LoVo (cell line): ENCODE data around the gene KCNH3.
"Not testable (repeated sequence)": the region's sequence is repeated elsewhere in the genome, so short reads cannot be mapped to it uniquely, and the experiment has no call there.

Source experiments
- DNase-seq: peaks from one replicate; pipeline ENCODE4 v3.0.0-alpha.2; 2016; ENCODE audit warnings: low spot score

Gene KCNH3

DNA sequence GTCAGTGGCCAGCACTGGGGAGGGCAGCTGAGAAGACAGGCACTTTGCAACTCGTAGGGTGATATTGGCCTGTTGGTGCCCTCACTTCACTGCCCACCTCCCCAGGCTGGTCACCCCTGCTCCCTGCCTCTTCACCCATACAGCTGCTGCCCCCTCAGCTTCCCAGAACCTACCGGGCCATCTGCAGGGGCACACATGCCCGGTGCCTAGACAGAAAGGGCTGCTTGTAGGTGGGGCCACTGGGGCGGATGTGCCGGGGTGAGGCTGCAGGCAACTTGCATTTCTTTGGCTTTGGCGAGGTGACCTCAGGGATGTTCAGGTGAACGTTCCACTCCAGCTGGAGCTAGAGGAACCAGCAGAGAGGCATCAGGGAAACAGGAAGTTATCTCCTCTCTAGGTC, 49.5 kb downstream of the KCNH3 start:
- no peak for DNase-seq

DNA sequence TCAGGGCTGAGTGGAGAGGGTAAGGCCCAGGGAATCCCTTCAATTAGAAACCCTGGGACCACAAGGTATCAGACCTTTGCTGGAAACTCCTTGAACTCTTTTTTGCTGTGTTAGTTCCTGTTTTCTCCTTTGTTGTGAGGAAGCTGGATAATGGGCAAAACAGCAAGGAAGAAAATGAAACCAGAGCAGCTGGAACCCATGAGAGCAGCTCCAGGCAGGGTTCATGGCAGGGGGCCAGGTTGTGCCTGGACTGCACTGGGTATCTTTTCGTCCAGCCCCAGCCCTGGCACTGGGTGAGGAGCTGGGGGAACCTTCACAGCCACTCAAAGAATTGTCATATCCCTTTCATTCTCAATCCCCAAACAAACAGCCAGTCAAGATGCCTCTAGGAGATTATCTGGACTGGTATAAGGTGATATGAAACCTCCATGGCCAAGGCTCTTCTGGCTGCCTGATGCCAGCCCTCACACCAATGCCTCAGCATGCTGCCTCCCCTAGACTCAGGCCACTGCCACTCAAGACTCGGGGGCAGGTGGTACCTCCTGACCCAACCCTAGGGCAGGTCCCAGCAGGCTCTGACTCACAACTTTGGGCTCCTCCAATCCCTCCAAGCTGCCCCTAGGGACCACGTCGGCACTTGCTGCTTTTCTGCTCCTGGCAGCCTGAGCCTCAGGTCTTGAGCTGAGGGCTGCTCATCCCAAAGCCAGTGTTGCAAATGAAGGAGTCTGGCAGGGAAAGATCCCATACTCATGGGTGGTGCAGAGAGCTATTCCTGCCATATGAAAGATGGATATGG, 50.1 kb downstream of the KCNH3 start:
- DNase-seq = no peak

DNA sequence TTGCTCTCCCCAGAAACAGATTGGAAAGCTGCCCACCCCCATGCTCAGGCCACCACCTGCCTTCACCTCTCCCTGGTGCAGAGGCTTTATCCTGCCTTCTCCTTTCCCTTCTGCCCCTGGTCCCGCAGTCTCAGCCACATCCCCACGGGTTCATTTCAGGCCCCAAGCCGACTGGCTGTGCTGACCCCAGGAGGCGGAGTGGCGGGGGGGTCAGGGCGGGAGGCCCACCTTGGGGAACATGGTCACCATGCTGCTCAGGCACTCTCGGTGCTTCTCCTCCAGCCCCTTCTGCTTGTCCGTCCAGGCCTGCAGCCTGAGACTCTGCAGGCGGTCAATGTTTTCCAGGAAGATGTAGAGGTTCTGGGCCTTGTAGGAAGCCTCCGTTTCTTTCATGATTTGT, 59.7 kb downstream of the KCNH3 start:
- DNase-seq = no peak

DNA sequence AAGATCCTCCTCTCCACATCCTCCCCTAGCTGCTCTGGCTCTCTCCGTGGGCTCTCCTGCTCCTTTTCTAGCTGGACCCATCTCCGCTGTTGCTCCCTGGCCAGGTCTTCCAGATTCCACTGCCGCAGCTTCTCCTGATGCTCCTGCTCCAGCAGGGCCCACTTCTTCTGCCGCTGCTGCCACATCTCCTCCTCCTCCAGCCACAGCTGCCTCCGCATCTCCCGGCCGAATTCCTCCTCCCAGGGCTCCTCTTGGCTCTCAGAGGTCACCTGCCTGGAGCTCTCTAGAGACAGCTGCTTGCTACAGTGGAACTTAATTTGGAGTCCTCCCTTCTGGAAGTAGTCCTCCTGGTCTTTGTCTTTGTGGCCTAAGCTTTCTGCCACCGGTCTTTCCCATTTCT, 61.1 kb downstream of the KCNH3 start:
- DNase-seq = no peak

DNA sequence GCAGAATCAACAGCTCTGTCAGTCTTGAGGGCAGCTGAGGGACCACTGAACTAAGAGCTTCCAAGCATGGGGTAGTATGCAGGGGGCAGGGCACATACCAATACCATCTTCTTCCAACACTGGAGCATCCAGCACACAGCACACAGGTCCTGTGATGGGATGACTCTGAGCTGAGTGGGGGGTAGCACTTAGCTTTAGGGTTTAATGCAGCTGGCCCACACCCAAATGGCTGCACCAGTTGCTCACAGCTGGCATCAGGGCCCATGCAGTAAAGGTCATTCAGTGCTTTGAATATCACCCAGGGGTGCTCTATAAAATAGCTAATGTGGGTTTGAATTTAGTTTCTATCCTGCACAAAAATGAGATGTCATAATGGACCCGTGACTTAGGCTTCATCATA, 64.9 kb downstream of the KCNH3 start:
- DNase-seq = no peak

DNA sequence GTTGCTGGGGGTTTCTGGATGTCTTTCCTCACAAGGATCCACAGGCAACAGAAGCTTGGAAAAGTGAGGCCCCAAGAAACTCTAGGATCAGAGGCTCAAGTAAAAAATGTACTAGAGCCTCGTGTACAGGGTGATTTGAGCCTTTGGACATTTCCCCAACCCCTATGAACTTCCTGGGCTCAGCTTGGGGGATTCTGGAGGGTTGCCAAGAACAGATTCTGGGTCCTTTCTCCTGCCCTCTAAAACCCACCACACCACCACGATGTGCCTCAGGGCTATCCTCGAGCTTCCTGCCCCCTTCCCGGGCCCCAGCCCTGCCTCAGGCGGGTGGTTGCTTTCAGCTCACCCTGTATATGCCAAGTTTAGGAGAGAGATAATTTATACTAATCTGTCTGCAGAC, 66.0 kb downstream of the KCNH3 start:
- no peak for DNase-seq

DNA sequence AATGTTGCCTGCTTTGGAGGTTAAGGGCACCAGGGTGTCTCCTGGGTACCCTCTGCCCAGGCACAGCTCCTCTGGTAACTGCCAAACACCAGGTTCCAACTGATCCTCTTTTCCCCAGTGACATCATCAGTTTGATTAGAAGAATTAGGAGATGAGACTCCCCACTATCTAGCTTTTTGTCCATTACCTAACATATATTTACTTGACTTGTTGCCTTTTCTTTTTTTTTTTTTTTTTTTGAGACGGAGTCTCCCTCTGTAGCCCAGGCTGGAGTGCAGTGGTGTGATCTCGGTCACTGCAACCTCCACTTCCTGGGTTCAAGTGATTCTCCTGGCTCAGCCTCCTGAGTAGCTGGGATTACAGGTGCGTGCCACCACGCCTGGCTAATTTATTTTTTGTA, 66.7 kb downstream of the KCNH3 start, which contains the start of gene FAM186B:
TSS of gene FAM186B (minus strand) at position 101 of the 400 bp plus-strand sequence. CDS start 162 bp downstream, outside the sequence.
- not testable (repeated sequence) for DNase-seq
